OCI-LY1 (cell line): ENCODE measurements around the gene MEGF6.
"Not testable (repeated sequence)": the region's sequence is repeated elsewhere in the genome, so short reads cannot be mapped to it uniquely, and the experiment has no call there.

ENCODE experiments used
- H2AFZ ChIP-seq: fragments of 200-600 bp; sonication (generic), shearing (Covaris generic); 2 replicates; pipeline ENCODE4 v1.6.0; 2014; ENCODE audit warnings: antibody characterized with exemption, mild to moderate bottlenecking, low read length
- H3F3A ChIP-seq: fragments of 200-600 bp; sonication (generic), shearing (Covaris generic); 2 replicates; pipeline ENCODE4 v1.6.0; 2014; ENCODE audit warnings: mild to moderate bottlenecking, antibody characterized with exemption, low read length, moderate library complexity; ENCODE audit not compliant: insufficient read depth
- H3K27ac ChIP-seq: fragments of 200-600 bp; sonication (generic); 2 replicates; pipeline ENCODE4 v1.5.1; 2014; ENCODE audit warnings: low read length, mixed run types, mild to moderate bottlenecking, low read depth; ENCODE audit not compliant: poor library complexity, severe bottlenecking
- H3K27me3 ChIP-seq: fragments of 200-600 bp; sonication (generic); 2 replicates; pipeline ENCODE4 v1.6.0; 2014; ENCODE audit warnings: antibody characterized with exemption, mild to moderate bottlenecking, low read length, moderate library complexity; ENCODE audit not compliant: insufficient read depth
- H3K36me3 ChIP-seq: fragments of 200-600 bp; sonication (generic); 2 replicates; pipeline ENCODE4 v1.6.1; 2014; ENCODE audit warnings: mild to moderate bottlenecking, antibody characterized with exemption, low read length, moderate library complexity, mixed read lengths; ENCODE audit not compliant: insufficient read depth
- H3K4me1 ChIP-seq: fragments of 200-600 bp; sonication (generic); 2 replicates; pipeline ENCODE4 v1.5.1; 2014; ENCODE audit warnings: mild to moderate bottlenecking, low read length, moderate library complexity; ENCODE audit not compliant: insufficient read depth, severe bottlenecking
- H3K4me2 ChIP-seq: fragments of 200-600 bp; sonication (generic), shearing (Covaris generic); 2 replicates; pipeline ENCODE4 v1.6.1; 2014; ENCODE audit warnings: low read length
- H3K4me3 ChIP-seq: fragments of 200-600 bp; sonication (generic); 2 replicates; pipeline ENCODE4 v1.5.1; 2014; ENCODE audit warnings: low read length, low read depth, mild to moderate bottlenecking, mixed read lengths; ENCODE audit not compliant: poor library complexity, severe bottlenecking
- H3K79me2 ChIP-seq: fragments of 200-600 bp; shearing (Covaris generic); 2 replicates; pipeline ENCODE4 v1.6.1; 2016; ENCODE audit warnings: mixed run types, low read length, mixed read lengths; ENCODE audit not compliant: insufficient read depth
- H3K9ac ChIP-seq: fragments of 200-600 bp; sonication (generic), shearing (Covaris generic); 2 replicates; pipeline ENCODE4 v1.6.1; 2014; ENCODE audit warnings: mild to moderate bottlenecking, low read length, mixed read lengths
- H3K9me2 ChIP-seq: fragments of 200-600 bp; sonication (generic), shearing (Covaris generic); 2 replicates; pipeline ENCODE4 v1.6.1; 2014; ENCODE audit warnings: low read depth, mild to moderate bottlenecking, low read length, mixed read lengths
- H3K9me3 ChIP-seq: fragments of 200-600 bp; shearing (Covaris generic); 2 replicates; pipeline ENCODE4 v1.6.1; 2014; ENCODE audit warnings: low read length, mixed read lengths
- H4K20me1 ChIP-seq: fragments of 200-600 bp; sonication (generic), shearing (Covaris generic); 2 replicates; pipeline ENCODE4 v1.6.0; 2016; ENCODE audit warnings: mild to moderate bottlenecking, low read length; ENCODE audit not compliant: insufficient read depth
- EZH2 ChIP-seq: fragments of 200-600 bp; sonication (generic), shearing (Covaris generic); IDR thresholded peaks from 2 replicates; pipeline ENCODE4 v1.8.0; 2017; ENCODE audit warnings: borderline replicate concordance, mixed run types, mild to moderate bottlenecking, antibody characterized with exemption, low read length, moderate library complexity, mixed read lengths
- TF ChIP-seq, protein P1 (sequence below): fragments of 200-600 bp; sonication (generic), shearing (Covaris generic); IDR thresholded peaks from 2 replicates; pipeline ENCODE4 v1.5.1; 2017; ENCODE audit warnings: mild to moderate bottlenecking, antibody characterized with exemption, low read length, moderate library complexity, mixed read lengths

MEGF6 gene

DNA sequence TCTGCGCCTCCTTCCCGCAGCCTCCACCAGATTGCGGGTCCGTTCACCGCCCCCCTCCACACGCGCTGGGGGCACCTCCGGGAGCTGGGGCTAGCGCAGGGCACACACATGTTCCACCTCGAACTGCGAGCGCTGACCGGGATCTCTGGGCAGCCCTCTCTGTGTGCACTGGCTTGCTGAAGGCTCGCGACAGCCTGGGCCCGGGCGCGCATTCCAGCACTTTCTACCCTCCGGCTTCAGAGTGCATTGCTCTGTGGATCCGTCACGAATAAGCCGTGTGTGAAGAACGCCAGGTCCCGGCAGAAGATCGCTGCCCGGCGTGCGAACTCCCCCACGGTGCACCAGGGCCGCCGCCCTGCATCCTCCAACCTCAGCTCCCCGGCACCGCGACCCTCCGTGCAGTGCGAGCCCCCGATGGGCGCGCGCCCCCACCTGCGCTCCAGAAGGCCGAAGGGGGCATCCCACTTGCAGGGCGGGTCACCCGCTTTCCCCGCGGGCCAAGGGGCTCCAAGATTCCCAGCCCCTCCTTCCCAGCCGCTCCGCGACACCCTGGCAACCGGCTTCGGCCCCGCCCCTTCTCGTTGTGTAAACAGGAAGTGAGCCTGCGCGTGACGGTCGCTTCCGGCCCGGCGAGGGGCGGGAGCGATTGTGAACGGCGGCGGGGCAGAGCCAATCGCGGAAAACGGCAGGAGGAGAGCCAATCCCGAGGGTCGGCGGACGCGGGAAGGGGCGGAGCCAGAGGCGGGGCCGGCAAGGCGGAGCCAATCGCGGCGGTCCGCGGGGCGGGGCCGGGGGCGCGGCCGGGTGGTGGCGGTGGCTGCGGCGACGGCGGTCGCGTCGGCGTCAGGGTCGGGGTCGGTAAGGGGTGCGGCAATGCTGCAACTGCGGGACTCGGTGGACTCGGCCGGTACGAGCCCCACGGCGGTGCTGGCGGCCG is 13.2 kb upstream of the MEGF6 start, which contains the start of gene TPRG1L:
TSS of gene TPRG1L (plus strand) at position 816 of the 937 bp plus-strand sequence. CDS start at position 874, 58 bp downstream.
- Histone ChIP-seq H4K20me1 (no peaks in the 10 kb centered on the region), H3K4me1 (peaks cover 23% of the 10 kb centered on the region), H2AFZ (peak within 1 kb of the TSS; percentile 39; the same call in 1 of the 2 replicates), H3K27me3 (no peaks in the 10 kb centered on the region; the same call in 1 of the 2 replicates), H3K27ac (no peak within 1 kb of the TSS), H3K9ac (peak within 1 kb of the TSS; percentile 76), H3K4me2 (peak within 1 kb of the TSS; percentile 92), H3K79me2 (no peaks in the 10 kb centered on the region), H3K36me3 (peaks cover 21% of the 10 kb centered on the region; the same call in 1 of the 2 replicates), H3F3A (0 out of 2 replicates have a peak, but pooled peaks cover 3% of the 10 kb centered on the region), H3K4me3 (peak within 1 kb of the TSS; percentile 87), H3K9me3 (no peaks in the 10 kb centered on the region), H3K9me2 (no peaks in the 10 kb centered on the region)
- TF ChIP-seq, protein P1, sequence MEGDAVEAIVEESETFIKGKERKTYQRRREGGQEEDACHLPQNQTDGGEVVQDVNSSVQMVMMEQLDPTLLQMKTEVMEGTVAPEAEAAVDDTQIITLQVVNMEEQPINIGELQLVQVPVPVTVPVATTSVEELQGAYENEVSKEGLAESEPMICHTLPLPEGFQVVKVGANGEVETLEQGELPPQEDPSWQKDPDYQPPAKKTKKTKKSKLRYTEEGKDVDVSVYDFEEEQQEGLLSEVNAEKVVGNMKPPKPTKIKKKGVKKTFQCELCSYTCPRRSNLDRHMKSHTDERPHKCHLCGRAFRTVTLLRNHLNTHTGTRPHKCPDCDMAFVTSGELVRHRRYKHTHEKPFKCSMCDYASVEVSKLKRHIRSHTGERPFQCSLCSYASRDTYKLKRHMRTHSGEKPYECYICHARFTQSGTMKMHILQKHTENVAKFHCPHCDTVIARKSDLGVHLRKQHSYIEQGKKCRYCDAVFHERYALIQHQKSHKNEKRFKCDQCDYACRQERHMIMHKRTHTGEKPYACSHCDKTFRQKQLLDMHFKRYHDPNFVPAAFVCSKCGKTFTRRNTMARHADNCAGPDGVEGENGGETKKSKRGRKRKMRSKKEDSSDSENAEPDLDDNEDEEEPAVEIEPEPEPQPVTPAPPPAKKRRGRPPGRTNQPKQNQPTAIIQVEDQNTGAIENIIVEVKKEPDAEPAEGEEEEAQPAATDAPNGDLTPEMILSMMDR, result no peak
- TF ChIP-seq EZH2, result no peak

DNA sequence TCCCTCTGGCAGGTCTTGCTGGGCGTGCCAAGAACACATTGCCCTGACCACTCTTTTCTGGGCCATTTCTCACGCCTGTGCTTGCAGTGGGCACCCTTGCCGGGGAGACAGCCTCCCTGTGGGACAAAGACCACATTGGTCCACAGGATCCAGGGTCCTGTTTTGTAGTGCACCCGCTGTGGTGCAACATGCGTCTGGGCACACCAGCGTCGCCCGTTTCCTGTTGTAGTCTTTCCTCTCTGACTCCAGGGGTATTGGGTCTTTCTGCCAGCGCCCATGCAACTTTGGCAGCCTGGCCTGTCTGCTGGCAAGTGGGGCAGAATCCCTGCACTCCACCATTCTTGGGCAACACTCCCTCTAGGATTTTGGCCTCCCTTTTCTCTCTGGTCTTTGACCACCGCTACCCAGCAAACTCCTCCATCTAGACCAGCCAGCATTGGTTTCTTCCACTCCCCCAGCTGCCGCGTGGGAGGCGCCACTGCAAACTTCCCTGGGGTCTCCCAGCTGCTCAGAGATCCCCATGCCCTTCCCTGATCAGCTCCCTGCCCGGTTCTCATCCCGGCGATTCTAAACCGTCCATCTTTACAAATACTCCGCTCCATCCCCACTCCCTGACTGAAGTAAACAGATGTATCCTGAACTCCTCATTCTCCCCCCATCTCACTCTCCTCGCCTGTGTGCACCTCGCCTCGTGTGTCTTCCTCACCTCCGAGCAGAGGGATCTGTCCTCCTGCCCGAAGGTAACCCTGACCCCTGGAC is 12.3 kb upstream of the MEGF6 start:
- no peak for TF ChIP-seq EZH2
- TF ChIP-seq, protein P1, result no peak
- Histone ChIP-seq H3K27ac (no peak overlapping the region), H3K27me3 (no peaks in the 10 kb centered on the region; the same call in 1 of the 2 replicates), H3K4me3 (peak overlapping the region; percentile 87), H3K4me2 (peak overlapping the region; percentile 91), H2AFZ (no peak overlapping the region), H3K9me3 (no peaks in the 10 kb centered on the region), H3F3A (no peaks in the 10 kb centered on the region), H3K4me1 (peaks cover 23% of the 10 kb centered on the region), H3K79me2 (no peaks in the 10 kb centered on the region), H3K9ac (peak overlapping the region; percentile 69), H4K20me1 (no peaks in the 10 kb centered on the region), H3K36me3 (peaks cover 12% of the 10 kb centered on the region; the same call in 1 of the 2 replicates), H3K9me2 (no peaks in the 10 kb centered on the region)

DNA sequence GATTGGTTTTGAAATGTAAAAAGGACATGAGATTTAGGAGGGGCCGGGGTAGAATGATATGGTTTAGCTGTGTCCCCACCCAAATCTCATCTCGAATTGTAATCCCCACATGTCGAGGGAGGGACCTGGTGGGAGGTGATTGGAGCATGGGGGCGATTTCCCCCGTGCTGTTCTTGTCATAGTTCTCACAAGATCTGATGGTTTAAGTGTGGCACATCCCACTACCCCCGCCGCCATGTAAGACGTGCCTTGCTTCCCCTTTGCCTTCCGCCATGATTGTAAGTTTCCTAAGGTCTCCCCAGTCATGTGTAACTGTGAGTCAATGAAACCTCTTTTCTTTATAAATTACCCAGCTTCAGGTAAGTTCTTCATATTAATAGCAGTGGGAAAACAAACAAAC is 10.8 kb upstream of the MEGF6 start:
- not testable (repeated sequence) for H3K27me3 ChIP-seq, H3K27ac ChIP-seq, H2AFZ ChIP-seq, H3K4me3 ChIP-seq, H3K36me3 ChIP-seq, H3K9me2 ChIP-seq, H3K79me2 ChIP-seq, H3K9ac ChIP-seq, H3K9me3 ChIP-seq, H3F3A ChIP-seq, H4K20me1 ChIP-seq, H3K4me2 ChIP-seq
- peaks cover 23% of the 10 kb centered on the region for H3K4me1 ChIP-seq
